ENCODE data around the gene CCDC182.

DNA sequence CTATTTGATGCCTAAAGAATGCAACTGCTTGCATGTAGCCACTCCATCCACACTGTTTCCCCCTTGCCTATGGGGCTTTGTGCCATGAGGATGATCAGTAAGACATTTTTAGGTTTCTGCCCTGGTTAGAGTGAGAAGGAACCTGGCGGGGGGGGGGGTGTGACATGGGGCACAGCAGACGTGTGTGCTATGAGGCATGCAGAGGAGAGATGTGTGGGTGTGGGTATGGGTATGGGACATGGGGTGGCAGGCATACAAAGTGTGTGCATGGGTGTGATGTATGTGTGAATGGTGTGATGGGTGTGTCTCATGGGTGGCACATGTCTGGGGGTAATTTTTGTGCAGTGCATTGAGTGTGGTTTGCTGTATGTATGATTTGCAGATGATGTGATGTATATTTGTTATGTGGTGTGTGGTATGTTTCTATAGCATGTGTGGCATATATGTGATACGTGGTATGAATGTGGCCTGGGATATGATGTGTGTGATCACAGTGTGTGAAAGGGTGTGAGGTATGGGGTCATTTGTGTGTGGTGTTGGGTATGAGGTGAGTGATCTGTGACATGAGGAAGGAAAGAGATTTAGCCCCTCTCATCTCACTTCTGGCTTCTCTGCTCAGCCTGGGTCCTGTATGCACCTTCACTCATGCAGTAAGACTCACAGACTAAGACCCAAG is 14.9 kb downstream of the CCDC182 start:
- TF ChIP-seq, protein P1, sequence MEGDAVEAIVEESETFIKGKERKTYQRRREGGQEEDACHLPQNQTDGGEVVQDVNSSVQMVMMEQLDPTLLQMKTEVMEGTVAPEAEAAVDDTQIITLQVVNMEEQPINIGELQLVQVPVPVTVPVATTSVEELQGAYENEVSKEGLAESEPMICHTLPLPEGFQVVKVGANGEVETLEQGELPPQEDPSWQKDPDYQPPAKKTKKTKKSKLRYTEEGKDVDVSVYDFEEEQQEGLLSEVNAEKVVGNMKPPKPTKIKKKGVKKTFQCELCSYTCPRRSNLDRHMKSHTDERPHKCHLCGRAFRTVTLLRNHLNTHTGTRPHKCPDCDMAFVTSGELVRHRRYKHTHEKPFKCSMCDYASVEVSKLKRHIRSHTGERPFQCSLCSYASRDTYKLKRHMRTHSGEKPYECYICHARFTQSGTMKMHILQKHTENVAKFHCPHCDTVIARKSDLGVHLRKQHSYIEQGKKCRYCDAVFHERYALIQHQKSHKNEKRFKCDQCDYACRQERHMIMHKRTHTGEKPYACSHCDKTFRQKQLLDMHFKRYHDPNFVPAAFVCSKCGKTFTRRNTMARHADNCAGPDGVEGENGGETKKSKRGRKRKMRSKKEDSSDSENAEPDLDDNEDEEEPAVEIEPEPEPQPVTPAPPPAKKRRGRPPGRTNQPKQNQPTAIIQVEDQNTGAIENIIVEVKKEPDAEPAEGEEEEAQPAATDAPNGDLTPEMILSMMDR (tag by site-specific recombination; IDR thresholded peaks at IDR 0.05) = no peak
- no peak for TF ChIP-seq SALL2 (tag by site-specific recombination; IDR thresholded peaks at IDR 0.05; ENCODE audit: borderline replicate concordance)
